DND-41 (cell line): ENCODE data around the gene RHPN2.

ENCODE experiments used
- ATAC-seq: fragments of 200-7000 bp; cut with Tn5 transposase; 3 replicates; pipeline ENCODE4 v1.9.1; 2021; ENCODE audit warnings: low read depth; ENCODE audit not compliant: insufficient read depth
- DNase-seq: peaks from one replicate; pipeline ENCODE4 v3.0.0-alpha.2; 2020
- H2AFZ ChIP-seq: 2 replicates; pipeline ENCODE4 v1.6.0; 2012; ENCODE audit warnings: low read depth, low read length
- H3K27ac ChIP-seq: 2 replicates; pipeline ENCODE4 v1.5.1; 2012; ENCODE audit warnings: low read length, inconsistent platforms
- H3K27me3 ChIP-seq: fragments of 200-600 bp; sonication (generic); 2 replicates; pipeline ENCODE4 v1.6.0; 2012; ENCODE audit warnings: low read length, mild to moderate bottlenecking, inconsistent platforms; ENCODE audit not compliant: insufficient read depth, poor library complexity
- H3K36me3 ChIP-seq: 2 replicates; pipeline ENCODE4 v1.5.1; 2012; ENCODE audit warnings: low read length, inconsistent platforms; ENCODE audit not compliant: insufficient read depth
- H3K4me1 ChIP-seq: 2 replicates; pipeline ENCODE4 v1.5.1; 2012; ENCODE audit warnings: mild to moderate bottlenecking, low read length; ENCODE audit not compliant: insufficient read depth
- H3K4me2 ChIP-seq: 2 replicates; pipeline ENCODE4 v1.6.0; 2012; ENCODE audit warnings: mild to moderate bottlenecking, moderate library complexity, low read length, inconsistent platforms; ENCODE audit not compliant: insufficient read depth
- H3K4me3 ChIP-seq, 2 experiments: fragments of 200-600 bp in 1 of 2; shearing (Covaris generic) in 1 of 2; 2 replicates each; pipeline ENCODE4 v1.5.1; 2012 to 2016; ENCODE audit warnings: inconsistent platforms in 2 of 2, low read length in 2 of 2, mild to moderate bottlenecking in 2 of 2, low read depth in 1 of 2, moderate library complexity in 1 of 2
- H3K79me2 ChIP-seq: 2 replicates; pipeline ENCODE4 v1.6.0; 2012; ENCODE audit warnings: low read length, inconsistent platforms; ENCODE audit not compliant: insufficient read depth
- H3K9ac ChIP-seq: 2 replicates; pipeline ENCODE4 v1.6.0; 2012; ENCODE audit warnings: low read depth, mild to moderate bottlenecking, inconsistent platforms, low read length, moderate library complexity
- H3K9me3 ChIP-seq: 2 replicates; pipeline ENCODE4 v1.5.1; 2012; ENCODE audit warnings: low read length, moderate library complexity, mild to moderate bottlenecking, inconsistent platforms; ENCODE audit not compliant: insufficient read depth, severe bottlenecking
- H4K20me1 ChIP-seq: 2 replicates; pipeline ENCODE4 v1.6.0; 2012; ENCODE audit warnings: low read length; ENCODE audit not compliant: insufficient read depth
- EZH2 ChIP-seq: IDR thresholded peaks from 3 replicates; pipeline ENCODE4 v1.6.1; 2012; ENCODE audit warnings: borderline replicate concordance, low read depth, mild to moderate bottlenecking, moderate library complexity, low read length, inconsistent platforms; ENCODE audit not compliant: severe bottlenecking
- TF ChIP-seq, protein P1 (sequence below): IDR thresholded peaks from 2 replicates; pipeline ENCODE4 v1.5.1; 2012; ENCODE audit warnings: borderline replicate concordance, low read length, moderate library complexity, mild to moderate bottlenecking; ENCODE audit not compliant: poor library complexity, severe bottlenecking; ENCODE audit errors: extremely low read depth

Gene RHPN2

DNA sequence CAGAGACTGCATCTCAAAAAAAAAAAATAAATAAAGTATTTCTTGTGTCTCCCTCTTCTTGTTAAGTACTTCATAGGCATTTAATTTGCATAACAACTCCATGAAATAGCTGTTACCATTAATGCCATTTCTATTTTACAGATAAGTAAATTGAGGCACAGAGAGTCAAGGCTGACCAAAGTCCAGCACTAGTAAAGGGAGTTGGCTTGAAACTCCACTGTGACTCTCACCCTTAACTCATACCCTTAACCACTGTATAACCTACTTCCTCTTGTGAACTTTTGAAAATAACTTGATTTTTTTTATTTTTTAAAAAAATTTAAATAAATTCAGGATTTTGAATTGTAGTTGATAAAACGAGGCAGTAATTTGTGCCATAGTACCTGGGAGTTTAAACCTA lies 22.3 kb upstream of the RHPN2 start:
- H2AFZ ChIP-seq: no peak overlapping the region
- peaks cover 9% of the 10 kb centered on the region for H3K4me1 ChIP-seq
- peaks cover 23% of the 10 kb centered on the region for H3K36me3 ChIP-seq
- no peaks in the 10 kb centered on the region for H3K27me3 ChIP-seq
- H3K79me2 ChIP-seq: peaks cover 6% of the 10 kb centered on the region
- TF ChIP-seq, protein P1, sequence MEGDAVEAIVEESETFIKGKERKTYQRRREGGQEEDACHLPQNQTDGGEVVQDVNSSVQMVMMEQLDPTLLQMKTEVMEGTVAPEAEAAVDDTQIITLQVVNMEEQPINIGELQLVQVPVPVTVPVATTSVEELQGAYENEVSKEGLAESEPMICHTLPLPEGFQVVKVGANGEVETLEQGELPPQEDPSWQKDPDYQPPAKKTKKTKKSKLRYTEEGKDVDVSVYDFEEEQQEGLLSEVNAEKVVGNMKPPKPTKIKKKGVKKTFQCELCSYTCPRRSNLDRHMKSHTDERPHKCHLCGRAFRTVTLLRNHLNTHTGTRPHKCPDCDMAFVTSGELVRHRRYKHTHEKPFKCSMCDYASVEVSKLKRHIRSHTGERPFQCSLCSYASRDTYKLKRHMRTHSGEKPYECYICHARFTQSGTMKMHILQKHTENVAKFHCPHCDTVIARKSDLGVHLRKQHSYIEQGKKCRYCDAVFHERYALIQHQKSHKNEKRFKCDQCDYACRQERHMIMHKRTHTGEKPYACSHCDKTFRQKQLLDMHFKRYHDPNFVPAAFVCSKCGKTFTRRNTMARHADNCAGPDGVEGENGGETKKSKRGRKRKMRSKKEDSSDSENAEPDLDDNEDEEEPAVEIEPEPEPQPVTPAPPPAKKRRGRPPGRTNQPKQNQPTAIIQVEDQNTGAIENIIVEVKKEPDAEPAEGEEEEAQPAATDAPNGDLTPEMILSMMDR: no peak
- TF ChIP-seq EZH2: no peak
- DNase-seq (no peak), ATAC-seq (no peak)
- H3K4me3 ChIP-seq: no peak overlapping the region
- H3K9me3 ChIP-seq: no peaks in the 10 kb centered on the region
- H4K20me1 ChIP-seq: no peaks in the 10 kb centered on the region
- no peak overlapping the region for H3K9ac ChIP-seq
- no peak overlapping the region for H3K4me2 ChIP-seq
- no peak overlapping the region for H3K27ac ChIP-seq

- Histone ChIP-seq H3K4me2 (no peak overlapping the region), H3K79me2 (peaks cover 16% of the 10 kb centered on the region), H3K4me1 (peaks cover 17% of the 10 kb centered on the region), H2AFZ (no peak overlapping the region), H4K20me1 (no peaks in the 10 kb centered on the region), H3K27ac (no peak overlapping the region), H3K9me3 (no peaks in the 10 kb centered on the region), H3K4me3 (no peak overlapping the region), H3K27me3 (no peaks in the 10 kb centered on the region), H3K9ac (no peak overlapping the region), H3K36me3 (peaks cover 16% of the 10 kb centered on the region)
- DNase-seq (no peak), ATAC-seq (no peak)
- TF ChIP-seq EZH2: no peak
- TF ChIP-seq, protein P1: no peak
Observed at GRCh38 chr19:33085570-33086128, 21.0 kb upstream of the RHPN2 start.

GRCh38 chr19:33080761-33081681 lies 16.3 kb upstream of the RHPN2 start, which contains the start of gene GPATCH1:
Gene GPATCH1 (plus strand): TSS chr19:33081181. CDS start chr19:33081194, 13 bp downstream.
- peak within 1 kb of the TSS; percentile 83 for H3K9ac ChIP-seq

More at GRCh38 chr19:33080761-33081681, 16.3 kb upstream of the RHPN2 start, which contains the start of gene GPATCH1:
- Histone ChIP-seq H4K20me1 (no peaks in the 10 kb centered on the region), H2AFZ (peak within 1 kb of the TSS; percentile 100), H3K27me3 (no peaks in the 10 kb centered on the region), H3K36me3 (no peaks in the 10 kb centered on the region), H3K4me1 (peaks cover 25% of the 10 kb centered on the region), H3K4me3 (peak within 1 kb of the TSS; percentile 91 to 96), H3K79me2 (peaks cover 16% of the 10 kb centered on the region), H3K4me2 (peak within 1 kb of the TSS; percentile 80), H3K9me3 (no peaks in the 10 kb centered on the region), H3K27ac (peak within 1 kb of the TSS; percentile 91)
- DNase-seq (peak; percentile 86), ATAC-seq (peak; percentile 91)
- TF ChIP-seq EZH2: no peak
- TF ChIP-seq, protein P1: no peak
